Epithelial cell of esophagus (primary cell): ENCODE results near the gene CHST10.

ENCODE experiments used
- DNase-seq: peaks from one replicate; pipeline ENCODE4 v3.0.0; 2010; ENCODE audit warnings: low read depth
- H3K4me3 ChIP-seq: 2 replicates; pipeline ENCODE4 v1.5.1; 2011; ENCODE audit warnings: mild to moderate bottlenecking, low read length, control low read depth
- CTCF ChIP-seq: IDR thresholded peaks from 2 replicates; pipeline ENCODE4 v1.5.1; 2011; ENCODE audit warnings: low read depth, mild to moderate bottlenecking, low read length, control low read depth, inconsistent platforms; ENCODE audit not compliant: insufficient read depth; ENCODE audit errors: missing control alignments

CHST10 gene

GRCh38 chr2:100408941-100409340 is 8.5 kb downstream of the CHST10 start:
- DNase-seq, result no peak
- TF ChIP-seq CTCF, result no peak
- H3K4me3 ChIP-seq, result no peak overlapping the region

- no peak overlapping the region for H3K4me3 ChIP-seq
- TF ChIP-seq CTCF, result no peak
- DNase-seq, result no peak
Measured at GRCh38 chr2:100408104-100408503, 9.4 kb downstream of the CHST10 start.

- no peak for DNase-seq
- H3K4me3 ChIP-seq, result no peak overlapping the region
- TF ChIP-seq CTCF, result no peak
Measured at GRCh38 chr2:100407563-100407962, 9.9 kb downstream of the CHST10 start.

- H3K4me3 ChIP-seq, result no peak overlapping the region
- TF ChIP-seq CTCF, result no peak
- no peak for DNase-seq
Measured at GRCh38 chr2:100407073-100407472, 10.4 kb downstream of the CHST10 start.

GRCh38 chr2:100406120-100406508 is 11.4 kb downstream of the CHST10 start:
- DNase-seq, result no peak
- TF ChIP-seq CTCF, result no peak
- no peak overlapping the region for H3K4me3 ChIP-seq

GRCh38 chr2:100405403-100406119 is 11.9 kb downstream of the CHST10 start:
- no peak for TF ChIP-seq CTCF
- no peak overlapping the region for H3K4me3 ChIP-seq
- no peak for DNase-seq

- no peak for DNase-seq
Measured at GRCh38 chr2:100404411-100404810, 13.1 kb downstream of the CHST10 start.

More at GRCh38 chr2:100404411-100404810, 13.1 kb downstream of the CHST10 start:
- TF ChIP-seq CTCF, result no peak
- H3K4me3 ChIP-seq, result no peak overlapping the region
